Gastroesophageal sphincter (tissue), 3 donors: Measurements from ENCODE around the gene PPP1R2.

Experiments
- POLR2A ChIP-seq, 2 donors: fragments of 450-650 bp; IDR thresholded peaks; one replicate each; pipeline ENCODE4 v1.6.1; 2017; ENCODE audit warnings: antibody characterized with exemption in 2 of 2, mild to moderate bottlenecking in 2 of 2, moderate library complexity in 1 of 2
- POLR2AphosphoS5 ChIP-seq: sonication (generic); formaldehyde crosslinking; IDR thresholded peaks from one replicate; pipeline ENCODE4 v1.6.1; 2017; ENCODE audit warnings: antibody characterized with exemption
- TF ChIP-seq, protein P1 (sequence below), 4 experiments: fragments of 200-600 bp in 2 of 4; fragments of 450-650 bp in 2 of 4; sonication (generic) in 1 of 4; IDR thresholded peaks; one replicate each; pipeline ENCODE4 v1.5.1; 2017 to 2019; ENCODE audit warnings: antibody characterized with exemption in 4 of 4, mild to moderate bottlenecking in 2 of 4, moderate library complexity in 2 of 4

DNA sequence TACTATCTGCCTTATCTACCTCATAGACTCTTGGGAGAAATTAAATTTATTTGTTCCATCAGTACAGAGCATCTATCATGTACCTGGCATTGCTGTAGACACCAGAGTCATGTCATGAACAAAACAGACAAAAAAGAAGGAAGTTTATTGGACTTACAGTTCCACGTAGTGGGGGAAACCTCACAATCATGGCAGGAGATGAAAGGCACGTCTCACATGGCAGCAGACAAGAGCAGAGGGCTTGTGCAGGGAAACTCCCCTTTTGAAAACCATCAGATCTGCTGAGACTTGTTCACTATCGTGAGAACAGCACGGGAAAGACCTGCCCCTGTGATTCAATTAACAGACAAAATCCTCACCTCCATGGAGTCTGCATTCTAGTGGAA lies 74.7 kb downstream of the PPP1R2 start:
- TF ChIP-seq, protein P1, sequence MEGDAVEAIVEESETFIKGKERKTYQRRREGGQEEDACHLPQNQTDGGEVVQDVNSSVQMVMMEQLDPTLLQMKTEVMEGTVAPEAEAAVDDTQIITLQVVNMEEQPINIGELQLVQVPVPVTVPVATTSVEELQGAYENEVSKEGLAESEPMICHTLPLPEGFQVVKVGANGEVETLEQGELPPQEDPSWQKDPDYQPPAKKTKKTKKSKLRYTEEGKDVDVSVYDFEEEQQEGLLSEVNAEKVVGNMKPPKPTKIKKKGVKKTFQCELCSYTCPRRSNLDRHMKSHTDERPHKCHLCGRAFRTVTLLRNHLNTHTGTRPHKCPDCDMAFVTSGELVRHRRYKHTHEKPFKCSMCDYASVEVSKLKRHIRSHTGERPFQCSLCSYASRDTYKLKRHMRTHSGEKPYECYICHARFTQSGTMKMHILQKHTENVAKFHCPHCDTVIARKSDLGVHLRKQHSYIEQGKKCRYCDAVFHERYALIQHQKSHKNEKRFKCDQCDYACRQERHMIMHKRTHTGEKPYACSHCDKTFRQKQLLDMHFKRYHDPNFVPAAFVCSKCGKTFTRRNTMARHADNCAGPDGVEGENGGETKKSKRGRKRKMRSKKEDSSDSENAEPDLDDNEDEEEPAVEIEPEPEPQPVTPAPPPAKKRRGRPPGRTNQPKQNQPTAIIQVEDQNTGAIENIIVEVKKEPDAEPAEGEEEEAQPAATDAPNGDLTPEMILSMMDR (IDR thresholded peaks at IDR 0.05) = no peak
- TF ChIP-seq POLR2A (IDR thresholded peaks at IDR 0.05) (no peak), POLR2AphosphoS5 (no peak)
